Measurements from ENCODE around the gene UAP1L1.
"Not testable (repeated sequence)": the region's sequence is repeated elsewhere in the genome, so short reads cannot be mapped to it uniquely, and the experiment has no call there.

UAP1L1 gene

GRCh38 chr9:137121927-137122795, 44.8 kb downstream of the UAP1L1 start:
- not testable (repeated sequence) for H3K36me3 ChIP-seq (replicated peaks); H3K27me3 ChIP-seq (ENCODE audit: low read depth); H3K9me3 ChIP-seq; H3K4me3 ChIP-seq
- peaks cover 14% of the 10 kb centered on the region for H3K4me1 ChIP-seq
- peak; percentile 46 to 61 for DNase-seq (ENCODE audit: low spot score in 2 of 2)
- in situ Hi-C loops (cut with MboI; ENCODE audit: low sequenced_read_pairs), result loop anchor here (5.0 kb wide), 1 partner anchor 105 kb away; the partner anchor contains the start of genes CYSRT1 and RNF224

GRCh38 chr9:137122796-137123467, 45.6 kb downstream of the UAP1L1 start:
- not testable (repeated sequence) for H3K27me3 ChIP-seq (ENCODE audit: low read depth); H3K36me3 ChIP-seq (replicated peaks); H3K4me3 ChIP-seq; H3K9me3 ChIP-seq
- in situ Hi-C loops (cut with MboI; ENCODE audit: low sequenced_read_pairs), result loop anchor here (5.0 kb wide), 1 partner anchor 104 kb away; the partner anchor contains the start of genes CYSRT1 and RNF224
- peaks cover 17% of the 10 kb centered on the region for H3K4me1 ChIP-seq
- DNase-seq (ENCODE audit: low spot score in 2 of 2), result peak in 1 of 2 experiments; percentile 66

- in situ Hi-C loops (cut with MboI; ENCODE audit: low sequenced_read_pairs), result loop anchor here (5.0 kb wide), 1 partner anchor 104 kb away; the partner anchor contains the start of genes CYSRT1 and RNF224
- Histone ChIP-seq H3K9me3 (no peaks in the 10 kb centered on the region), H3K4me3 (no peak overlapping the region), H3K27me3 (ENCODE audit: low read depth) (no peaks in the 10 kb centered on the region), H3K4me1 (peaks cover 17% of the 10 kb centered on the region), H3K36me3 (replicated peaks) (no peaks in the 10 kb centered on the region)
- no peak for DNase-seq (ENCODE audit: low spot score in 2 of 2)
Measured at GRCh38 chr9:137123468-137123837, 46.1 kb downstream of the UAP1L1 start.

GRCh38 chr9:137123952-137124462, 46.7 kb downstream of the UAP1L1 start:
- not testable (repeated sequence) for H3K9me3 ChIP-seq; DNase-seq (ENCODE audit: low spot score in 2 of 2); H3K36me3 ChIP-seq (replicated peaks); H3K4me3 ChIP-seq; H3K27me3 ChIP-seq (ENCODE audit: low read depth)
- peaks cover 17% of the 10 kb centered on the region for H3K4me1 ChIP-seq
- in situ Hi-C loops (cut with MboI; ENCODE audit: low sequenced_read_pairs), result loop anchor here (5.0 kb wide), 1 partner anchor 103 kb away; the partner anchor contains the start of genes CYSRT1 and RNF224

GRCh38 chr9:137126786-137127185, 49.5 kb downstream of the UAP1L1 start:
- no peak for DNase-seq (ENCODE audit: low spot score in 2 of 2)
- peaks cover 17% of the 10 kb centered on the region for H3K4me1 ChIP-seq
- H3K4me3 ChIP-seq, result peak overlapping the region; percentile 73
- no peaks in the 10 kb centered on the region for H3K9me3 ChIP-seq
- H3K27me3 ChIP-seq (ENCODE audit: low read depth), result no peaks in the 10 kb centered on the region
- in situ Hi-C loops (cut with MboI; ENCODE audit: low sequenced_read_pairs), result no loop called here
- H3K36me3 ChIP-seq (replicated peaks), result no peaks in the 10 kb centered on the region

- in situ Hi-C loops (cut with MboI; ENCODE audit: low sequenced_read_pairs), result no loop called here
- H3K4me1 ChIP-seq, result peaks cover 11% of the 10 kb centered on the region
- H3K4me3 ChIP-seq, result peak overlapping the region; percentile 73
- no peaks in the 10 kb centered on the region for H3K36me3 ChIP-seq (replicated peaks)
- H3K27me3 ChIP-seq (ENCODE audit: low read depth), result no peaks in the 10 kb centered on the region
- H3K9me3 ChIP-seq, result no peaks in the 10 kb centered on the region
- DNase-seq (ENCODE audit: low spot score in 2 of 2), result peak; percentile 33 to 67
Measured at GRCh38 chr9:137127301-137128157, 50.2 kb downstream of the UAP1L1 start.

GRCh38 chr9:137128158-137128861, 51.0 kb downstream of the UAP1L1 start:
- Histone ChIP-seq H3K36me3 (replicated peaks) (no peaks in the 10 kb centered on the region), H3K27me3 (ENCODE audit: low read depth) (no peaks in the 10 kb centered on the region), H3K4me1 (peaks cover 6% of the 10 kb centered on the region), H3K9me3 (no peaks in the 10 kb centered on the region), H3K4me3 (peak overlapping the region; percentile 73)
- in situ Hi-C loops (cut with MboI; ENCODE audit: low sequenced_read_pairs), result no loop called here
- DNase-seq (ENCODE audit: low spot score in 2 of 2), result peak; percentile 19 to 66

- H3K4me1 ChIP-seq, result peaks cover 3% of the 10 kb centered on the region
- no peaks in the 10 kb centered on the region for H3K36me3 ChIP-seq (replicated peaks)
- peak overlapping the region; percentile 73 for H3K4me3 ChIP-seq
- in situ Hi-C loops (cut with MboI; ENCODE audit: low sequenced_read_pairs), result no loop called here
- H3K27me3 ChIP-seq (ENCODE audit: low read depth), result no peaks in the 10 kb centered on the region
- H3K9me3 ChIP-seq, result no peaks in the 10 kb centered on the region
- peak in 1 of 2 experiments; percentile 57 for DNase-seq (ENCODE audit: low spot score in 2 of 2)
Measured at GRCh38 chr9:137128862-137129455, 51.6 kb downstream of the UAP1L1 start.

- H3K36me3 ChIP-seq (replicated peaks), result no peaks in the 10 kb centered on the region
- H3K9me3 ChIP-seq, result no peaks in the 10 kb centered on the region
- in situ Hi-C loops (cut with MboI; ENCODE audit: low sequenced_read_pairs), result no loop called here
- H3K27me3 ChIP-seq (ENCODE audit: low read depth), result no peaks in the 10 kb centered on the region
- peaks cover 3% of the 10 kb centered on the region for H3K4me1 ChIP-seq
- peak; percentile 90 to 93 for DNase-seq (ENCODE audit: low spot score in 2 of 2)
- peak overlapping the region; percentile 73 for H3K4me3 ChIP-seq
Measured at GRCh38 chr9:137129456-137130175, 52.3 kb downstream of the UAP1L1 start.

- H3K27me3 ChIP-seq (ENCODE audit: low read depth), result no peaks in the 10 kb centered on the region
- H3K4me1 ChIP-seq, result peaks cover 3% of the 10 kb centered on the region
- in situ Hi-C loops (cut with MboI; ENCODE audit: low sequenced_read_pairs), result no loop called here
- no peaks in the 10 kb centered on the region for H3K9me3 ChIP-seq
- no peaks in the 10 kb centered on the region for H3K36me3 ChIP-seq (replicated peaks)
- no peak for DNase-seq (ENCODE audit: low spot score in 2 of 2)
- peak overlapping the region; percentile 73 for H3K4me3 ChIP-seq
Measured at GRCh38 chr9:137130176-137130755, 52.9 kb downstream of the UAP1L1 start.
